NOMO-1 (cell line): ENCODE data around the gene TNFRSF6B.

Experiments used
- DNase-seq, 2 experiments: peaks; one replicate each; lab custom pipeline; 2025; ENCODE audit not compliant: unreplicated experiment in 2 of 2; lab: John Stamatoyannopoulos, UW

TNFRSF6B gene

DNA sequence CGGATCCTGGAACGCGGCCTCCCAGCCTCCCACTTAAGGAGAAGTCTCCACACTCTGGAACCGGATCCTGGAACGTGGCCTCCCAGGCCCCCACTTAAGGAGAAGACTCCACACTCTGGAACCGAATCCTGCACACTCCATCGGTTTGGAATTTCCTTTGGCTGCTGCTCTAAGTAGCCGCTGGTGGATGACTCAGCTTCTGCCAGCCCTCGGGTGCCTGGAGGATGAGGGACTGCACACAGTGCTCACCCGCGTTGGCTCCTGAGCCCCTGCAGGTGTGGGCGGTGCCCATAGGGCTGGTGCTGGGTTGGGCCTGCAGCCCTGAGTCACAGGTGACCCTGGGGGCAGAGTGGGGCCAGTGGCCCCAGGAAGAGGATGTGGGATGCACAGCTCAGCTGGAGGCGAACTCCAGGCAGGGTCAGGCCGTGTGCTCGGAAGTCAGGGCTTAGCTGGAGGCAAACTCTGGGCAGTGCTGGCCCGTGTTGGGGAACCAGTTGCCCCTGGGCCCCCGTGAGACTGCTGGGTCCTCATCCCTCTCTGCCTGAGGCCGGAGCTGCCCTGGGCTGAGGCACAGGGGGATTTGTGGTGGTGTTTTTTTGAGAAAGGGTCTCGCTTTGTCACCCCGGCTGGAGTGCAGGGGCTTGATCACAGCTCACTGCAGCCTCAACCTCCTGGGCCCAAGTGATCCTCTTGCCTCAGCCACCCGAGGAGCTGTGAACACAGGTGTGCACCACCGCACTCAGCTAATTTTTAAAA lies 13.9 kb upstream of the TNFRSF6B start:
- no peak for DNase-seq

DNA sequence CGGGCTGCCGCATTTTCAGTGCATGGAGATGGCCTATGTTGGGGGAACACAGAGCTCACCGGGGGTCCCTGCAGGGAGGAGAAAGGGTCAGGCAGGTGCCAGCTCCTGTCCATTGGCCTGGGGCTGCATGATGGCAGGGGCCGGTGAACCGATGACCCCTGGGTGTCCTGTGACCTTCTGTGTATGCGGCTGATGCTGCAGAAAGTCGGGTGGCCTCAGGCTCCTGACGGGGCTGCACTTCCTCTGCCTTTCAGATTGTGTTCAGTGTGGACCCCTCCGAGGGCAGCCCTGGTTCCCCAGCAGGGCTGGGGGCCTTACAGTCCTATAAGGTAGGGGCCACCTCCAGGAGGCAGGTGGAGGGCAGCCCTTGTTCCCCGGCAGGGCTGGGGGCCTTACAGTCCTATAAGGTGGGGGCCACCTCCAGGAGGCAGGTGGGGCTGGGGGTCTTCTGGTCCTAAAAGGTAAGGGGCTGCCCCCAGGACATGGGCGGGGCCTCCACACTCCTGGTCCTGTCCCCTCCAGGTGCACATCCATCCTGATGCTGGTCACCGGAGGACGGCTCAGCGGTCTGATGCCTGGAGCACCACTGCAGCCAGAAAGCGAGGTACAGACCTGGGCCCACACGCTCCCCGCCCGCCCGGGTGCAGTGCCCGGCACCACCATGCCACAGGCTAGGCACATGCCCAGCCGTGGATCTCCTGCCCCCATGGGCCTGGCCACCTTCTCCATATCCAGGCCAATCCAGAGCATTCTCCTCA lies 11.0 kb upstream of the TNFRSF6B start:
- DNase-seq = no peak

DNA sequence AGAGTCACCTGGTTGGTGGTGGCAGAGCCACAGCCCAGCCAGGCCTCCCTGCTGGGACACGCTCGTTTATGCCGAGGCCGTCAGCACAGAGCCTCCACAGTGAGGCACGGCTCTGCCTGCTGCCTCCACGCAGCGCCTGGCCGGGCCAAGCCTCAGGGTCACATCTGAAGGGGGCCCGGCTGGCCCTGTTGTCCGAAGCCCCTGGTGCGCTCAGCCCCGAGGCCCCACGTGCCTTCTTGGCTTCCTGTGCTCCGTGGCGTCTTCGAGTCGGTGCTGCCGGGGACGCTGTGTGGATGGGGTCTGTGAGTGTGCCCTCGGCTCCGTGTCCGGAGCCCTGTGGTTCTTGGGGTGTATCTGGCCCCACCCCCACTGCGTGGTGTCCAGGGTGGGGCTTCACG lies 10.4 kb upstream of the TNFRSF6B start:
- DNase-seq = no peak

GRCh38 chr20:63686492-63687321 lies 9.7 kb upstream of the TNFRSF6B start:
- DNase-seq = peak; percentile 41 to 50

- DNase-seq = no peak
Measured at GRCh38 chr20:63687419-63688178, 8.9 kb upstream of the TNFRSF6B start.

DNA sequence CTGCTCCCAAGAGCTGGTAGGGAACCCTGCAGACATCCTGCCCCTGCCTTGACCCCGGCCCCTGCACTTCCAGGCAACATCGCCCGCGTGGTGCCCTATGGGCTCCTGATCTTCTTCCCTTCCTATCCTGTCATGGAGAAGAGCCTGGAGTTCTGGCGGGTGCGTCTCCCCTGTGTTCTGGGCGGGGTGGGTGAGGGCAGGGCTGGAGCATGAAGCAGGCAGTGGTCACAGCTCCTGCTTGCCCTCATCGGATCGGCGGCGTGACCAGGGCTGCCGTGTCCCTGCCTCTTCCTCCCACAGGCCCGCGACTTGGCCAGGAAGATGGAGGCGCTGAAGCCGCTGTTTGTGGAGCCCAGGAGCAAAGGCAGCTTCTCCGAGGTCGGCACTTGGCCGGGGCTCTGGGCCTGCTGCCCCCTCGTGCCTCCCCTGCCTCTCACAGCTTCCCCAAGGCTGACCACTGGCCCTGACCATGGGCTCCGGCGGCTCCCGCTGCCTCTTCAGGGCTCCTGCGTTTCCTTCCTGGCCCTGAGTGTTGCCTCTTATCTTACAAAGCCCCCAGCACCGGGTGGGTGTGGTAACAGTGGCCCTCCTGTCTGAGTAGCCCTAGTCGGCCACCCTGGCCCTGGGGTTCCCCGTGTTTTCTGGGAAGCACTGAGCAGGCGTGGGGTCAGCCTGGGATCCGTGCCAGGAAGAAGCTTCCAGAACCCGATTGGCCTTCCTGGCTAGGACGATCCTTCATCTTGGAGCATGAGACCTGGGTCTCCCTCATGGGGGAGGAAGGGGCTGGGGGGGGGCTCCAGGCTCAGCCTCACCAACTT lies 8.0 kb upstream of the TNFRSF6B start:
- no peak for DNase-seq

GRCh38 chr20:63689046-63690002 lies 7.1 kb upstream of the TNFRSF6B start:
- no peak for DNase-seq

GRCh38 chr20:63690003-63690897 lies 6.2 kb upstream of the TNFRSF6B start:
- DNase-seq = no peak

DNA sequence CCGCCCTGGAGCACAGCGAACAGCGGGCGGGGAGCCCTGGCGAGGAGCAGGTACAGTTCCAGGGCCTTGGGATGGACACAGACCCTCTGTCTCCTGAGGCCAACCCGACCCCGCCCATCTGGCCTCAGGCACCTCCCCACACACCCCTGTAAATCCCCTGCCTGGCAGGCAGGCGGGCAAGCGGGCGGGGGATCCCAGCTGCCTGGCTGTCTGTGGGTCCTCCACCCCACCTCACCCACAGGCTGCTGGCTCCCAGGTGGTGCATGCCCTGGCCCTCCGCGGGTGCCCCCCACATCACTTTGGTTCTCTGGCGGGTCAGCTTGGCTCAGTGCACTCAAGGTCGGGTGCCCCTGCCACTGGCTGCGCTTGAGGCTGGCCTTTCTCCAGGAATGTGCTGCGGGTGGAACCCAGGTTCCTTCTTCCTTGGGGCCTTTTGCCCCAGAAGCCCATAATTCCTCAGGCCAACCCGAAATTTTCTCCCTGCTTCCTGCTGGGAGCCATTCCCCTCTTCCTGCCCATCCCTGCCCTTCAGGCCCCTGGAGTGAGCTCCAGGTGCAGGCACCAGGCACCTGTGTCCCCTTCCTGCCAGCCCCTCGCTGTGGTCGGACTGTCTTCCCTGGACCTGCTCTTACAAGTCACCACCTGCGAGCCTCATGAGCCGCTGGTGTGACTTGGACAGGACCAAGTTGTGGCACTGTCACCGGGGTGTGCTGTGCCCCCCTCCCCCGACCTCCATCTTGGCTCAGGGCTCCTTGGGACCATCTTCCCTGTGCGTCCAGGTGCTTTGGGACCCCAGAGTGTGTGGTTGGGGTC lies 5.3 kb upstream of the TNFRSF6B start:
- DNase-seq = no peak

DNA sequence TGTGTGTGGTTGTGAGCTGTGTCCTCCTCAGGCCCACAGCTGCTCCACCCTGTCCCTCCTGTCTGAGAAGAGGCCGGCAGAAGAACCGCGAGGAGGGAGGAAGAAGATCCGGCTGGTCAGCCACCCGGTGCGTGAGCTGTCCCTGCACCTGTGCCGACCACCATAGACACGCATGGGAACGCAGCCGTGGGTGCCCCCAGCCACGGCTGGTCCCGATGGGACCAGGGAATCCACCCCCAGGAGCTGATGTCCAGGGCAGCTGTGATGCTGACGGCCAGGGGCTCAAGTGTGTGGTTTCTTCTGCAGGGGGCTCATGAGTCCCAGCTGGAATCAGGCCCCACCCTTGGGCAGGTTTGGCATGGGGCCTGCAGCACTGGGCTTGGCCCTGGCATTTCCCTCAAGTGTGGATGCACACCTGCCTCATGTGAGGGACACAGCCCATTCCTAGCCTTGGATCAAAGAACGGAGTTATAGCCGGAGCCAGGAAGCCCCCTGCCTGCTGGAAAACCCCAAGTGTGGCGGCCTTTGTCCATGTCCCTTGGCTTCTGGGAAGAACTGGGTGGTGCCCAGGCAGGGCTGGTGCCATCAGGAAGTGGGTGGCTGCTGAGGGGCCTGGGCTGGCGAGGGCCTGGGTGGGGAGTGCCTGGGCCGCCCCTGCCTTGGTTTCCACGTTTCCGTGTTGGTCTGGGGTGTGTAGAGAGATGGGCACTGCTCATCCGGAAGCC lies 4.6 kb upstream of the TNFRSF6B start:
- no peak for DNase-seq

GRCh38 chr20:63692436-63693082 lies 3.9 kb upstream of the TNFRSF6B start:
- DNase-seq = no peak

GRCh38 chr20:63693083-63693732 lies 3.2 kb upstream of the TNFRSF6B start:
- no peak for DNase-seq

DNA sequence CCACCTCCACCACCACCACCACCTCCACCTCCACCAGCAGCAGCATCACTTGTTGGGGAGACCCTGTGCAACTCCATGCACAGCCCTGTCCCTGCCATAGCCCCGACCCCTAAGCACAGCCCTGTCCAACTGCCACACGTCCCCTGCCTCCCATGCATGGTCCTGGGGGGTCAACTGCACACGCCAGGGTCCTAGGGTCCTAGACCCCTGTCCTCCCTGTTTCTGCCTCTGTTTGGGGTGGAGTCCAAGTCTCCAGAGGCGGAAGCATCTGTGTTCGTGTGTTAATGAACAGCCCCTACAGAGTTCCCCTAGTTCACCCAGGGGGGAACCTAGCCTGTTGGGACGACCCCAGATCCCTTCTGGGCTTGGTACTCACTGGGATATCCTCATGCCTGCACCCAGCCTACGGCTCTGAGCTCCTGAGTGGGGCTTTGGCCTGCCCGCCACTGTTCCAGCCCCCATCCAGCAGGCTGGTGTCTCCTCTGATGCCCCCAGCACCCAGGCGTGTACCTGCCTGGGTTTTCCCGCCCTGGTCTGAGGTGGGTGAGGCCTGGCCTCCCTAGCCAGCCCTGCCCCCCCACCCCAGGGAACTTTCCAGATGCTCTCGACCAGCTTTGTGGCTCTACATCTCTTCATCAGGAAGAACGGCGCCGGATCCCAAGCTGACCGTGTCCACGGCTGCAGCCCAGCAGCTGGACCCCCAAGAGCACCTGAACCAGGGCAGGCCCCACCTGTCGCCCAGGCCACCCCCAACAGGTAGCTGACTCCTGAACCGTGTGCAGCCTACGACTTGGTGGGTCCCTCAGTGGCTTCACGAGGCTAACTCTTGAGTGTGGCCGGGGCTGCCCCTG lies 2.5 kb upstream of the TNFRSF6B start:
- no peak for DNase-seq
